Thoracic aorta (tissue), 2 donors: ENCODE measurements around the gene RETREG3. TPM values are rescaled to one million over a fixed set of nuclear protein-coding genes. Genes with fewer than 3 reads are reported as not detected.

Experiments
- ATAC-seq: fragments of 150-250 bp; one replicate; pipeline ENCODE4 v1.8.0; 2017; ENCODE audit warnings: low read depth; ENCODE audit not compliant: insufficient number of reproducible peaks, low FRiP score
- DNase-seq: peaks from one replicate; pipeline ENCODE4 v3.0.0-alpha.2; 2020; ENCODE audit warnings: low spot score
- H3K27ac ChIP-seq, 2 donors: fragments of 200-600 bp; sonication (generic); 1 replicate in 1 of 2; 2 replicates in 1 of 2; pipeline ENCODE4 v1.5.1; 2016; ENCODE audit warnings: mild to moderate bottlenecking in 2 of 2, moderate library complexity in 2 of 2
- H3K27me3 ChIP-seq: fragments of 200-600 bp; sonication (generic); replicated peaks from 2 replicates; pipeline ENCODE4 v1.6.0; 2016; ENCODE audit warnings: mild to moderate bottlenecking; ENCODE audit not compliant: insufficient read depth
- H3K36me3 ChIP-seq: fragments of 200-600 bp; sonication (generic); one replicate; pipeline ENCODE4 v1.5.1; 2016
- H3K4me1 ChIP-seq, 2 donors: fragments of 200-600 bp; sonication (generic); 1 replicate in 1 of 2; 2 replicates in 1 of 2; pipeline versions ENCODE4 v1.5.1 to v1.6.0; 2016; ENCODE audit warnings: low read depth in 2 of 2, mild to moderate bottlenecking in 1 of 2; ENCODE audit not compliant: control insufficient read depth in 1 of 2
- H3K4me3 ChIP-seq: fragments of 200-600 bp; sonication (generic); 2 replicates; pipeline ENCODE4 v1.5.1; 2016; ENCODE audit warnings: mild to moderate bottlenecking
- H3K9me3 ChIP-seq: fragments of 200-600 bp; sonication (generic); 2 replicates; pipeline ENCODE4 v1.5.1; 2016
- CTCF ChIP-seq: fragments of 200-600 bp; sonication (generic); IDR thresholded peaks from one replicate; pipeline ENCODE4 v1.5.1; 2019; ENCODE audit warnings: antibody characterized with exemption
- total RNA-seq, 2 donors: library from RNA; depleted of rRNA; stranded (reverse); fragments of >200 nt; gene quantifications; one replicate each; pipeline versions ENCODE4 v1.1.0 to v1.2.3, GENCODE V29; 2016

Gene RETREG3
- total RNA-seq, 2 donors from 2014 or later, result 49.0 to 60.4 TPM

DNA sequence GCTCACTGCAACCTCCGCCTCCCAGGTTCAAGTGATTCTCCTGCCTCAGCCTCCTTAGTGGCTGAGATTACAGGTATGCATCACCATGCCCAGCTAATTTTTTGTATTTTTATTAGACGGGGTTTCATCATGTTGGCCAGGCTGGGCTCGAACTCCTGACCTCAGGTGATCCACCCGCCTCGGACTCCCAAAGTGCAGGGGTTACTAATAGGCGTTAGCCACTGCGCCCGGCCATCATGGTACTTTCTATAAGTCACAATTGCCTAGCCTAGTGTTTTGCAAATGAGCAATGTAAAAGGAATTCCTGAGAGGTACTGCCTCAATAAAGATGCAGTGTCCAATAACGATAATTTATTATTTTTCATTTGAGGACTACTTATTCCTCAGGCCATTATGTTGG is 17.8 kb downstream of the RETREG3 start:
- ATAC-seq, result no peak
- no peak overlapping the region for H3K4me3 ChIP-seq
- no peak for TF ChIP-seq CTCF
- H3K27me3 ChIP-seq, result no peaks in the 10 kb centered on the region
- no peak overlapping the region for H3K27ac ChIP-seq
- no peaks in the 10 kb centered on the region for H3K4me1 ChIP-seq
- H3K9me3 ChIP-seq, result no peaks in the 10 kb centered on the region
- H3K36me3 ChIP-seq, result peaks cover 42% of the 10 kb centered on the region
- DNase-seq, result no peak

GRCh38 chr17:42590886-42591285 is 18.3 kb downstream of the RETREG3 start:
- Histone ChIP-seq H3K27ac (no peak overlapping the region), H3K4me3 (no peak overlapping the region), H3K9me3 (no peaks in the 10 kb centered on the region), H3K36me3 (peaks cover 44% of the 10 kb centered on the region), H3K27me3 (no peaks in the 10 kb centered on the region), H3K4me1 (no peaks in the 10 kb centered on the region)
- ATAC-seq, result no peak
- TF ChIP-seq CTCF, result no peak
- no peak for DNase-seq

DNA sequence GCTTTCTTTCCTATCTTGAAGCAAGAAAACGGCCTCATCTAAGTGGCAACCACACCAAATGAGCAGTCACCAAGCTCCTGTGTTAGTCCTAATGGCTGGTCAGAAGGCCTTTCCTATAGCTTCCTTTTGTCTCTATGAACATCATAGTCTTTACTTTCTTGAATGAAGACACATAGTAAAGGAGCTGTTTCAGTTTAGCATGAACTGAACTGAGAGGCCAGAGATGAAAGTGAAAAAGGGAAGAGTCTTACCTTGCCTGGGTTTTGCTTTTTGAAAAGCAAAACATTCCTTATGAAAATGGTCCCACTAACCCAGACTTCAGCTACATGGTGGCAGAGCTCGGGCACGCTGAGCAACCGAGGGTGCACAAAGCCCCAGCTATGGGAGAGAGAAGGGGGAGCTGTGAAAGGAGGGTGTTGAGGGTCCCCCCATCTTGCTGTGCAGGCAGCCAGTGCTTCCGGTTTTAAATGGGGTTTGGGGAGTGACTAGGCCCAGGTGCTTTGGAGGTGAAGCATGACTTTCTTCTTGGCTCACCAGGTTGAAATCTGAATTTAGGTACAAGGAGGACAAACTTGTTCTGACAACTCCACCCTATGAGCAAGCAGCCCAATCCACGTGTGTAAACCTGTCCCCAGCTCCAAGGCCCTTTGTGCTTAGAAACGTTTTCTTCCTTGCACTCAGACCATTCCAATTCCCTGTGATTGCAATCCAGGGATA is 22.5 kb downstream of the RETREG3 start:
- ATAC-seq (no peak), DNase-seq (no peak)
- no peak for TF ChIP-seq CTCF
- Histone ChIP-seq H3K4me1 (peaks cover 0 to 8% of the 10 kb centered on the region in 2 donors), H3K9me3 (no peaks in the 10 kb centered on the region), H3K27ac (no peak overlapping the region), H3K4me3 (no peak overlapping the region), H3K27me3 (no peaks in the 10 kb centered on the region), H3K36me3 (peaks cover 78% of the 10 kb centered on the region)

GRCh38 chr17:42585353-42585752 is 23.8 kb downstream of the RETREG3 start:
- Histone ChIP-seq H3K27ac (no peak overlapping the region), H3K36me3 (peaks cover 78% of the 10 kb centered on the region), H3K9me3 (no peaks in the 10 kb centered on the region), H3K4me1 (peaks cover 0 to 8% of the 10 kb centered on the region in 2 donors), H3K4me3 (no peak overlapping the region), H3K27me3 (no peaks in the 10 kb centered on the region)
- DNase-seq (no peak), ATAC-seq (no peak)
- TF ChIP-seq CTCF, result no peak

DNA sequence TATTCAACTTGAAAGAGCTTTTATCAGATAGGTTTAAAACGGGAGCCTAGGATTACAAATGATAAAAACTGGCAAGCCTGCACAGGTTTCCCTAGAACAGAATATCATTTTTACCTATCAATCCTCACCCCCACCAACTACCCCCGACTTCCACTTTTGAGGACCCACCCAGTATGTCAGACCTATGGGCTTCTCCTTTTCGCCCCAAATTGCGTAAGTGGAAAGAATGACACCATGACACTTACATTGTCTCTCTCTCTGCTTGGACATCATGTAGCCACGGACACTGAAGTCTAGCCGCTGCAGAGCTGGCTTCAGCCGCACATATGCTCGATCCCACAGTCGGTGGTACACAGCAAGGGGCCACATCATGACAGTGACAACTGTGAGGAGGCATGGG is 24.3 kb downstream of the RETREG3 start:
- ATAC-seq (no peak), DNase-seq (no peak)
- Histone ChIP-seq H3K36me3 (peaks cover 83% of the 10 kb centered on the region), H3K4me1 (peaks cover 0 to 8% of the 10 kb centered on the region in 2 donors), H3K9me3 (no peaks in the 10 kb centered on the region), H3K4me3 (no peak overlapping the region), H3K27ac (no peak overlapping the region), H3K27me3 (no peaks in the 10 kb centered on the region)
- TF ChIP-seq CTCF, result no peak
